Astrocyte (in vitro differentiated cells and primary cell): ENCODE measurements around the gene CRYBG2. TPM values are rescaled to one million over a fixed set of nuclear protein-coding genes. Genes with fewer than 3 reads are reported as not detected.

ENCODE experiments used
- DNase-seq: peaks from one replicate; pipeline ENCODE4 v3.0.0-alpha.2; 2010; ENCODE audit warnings: low read depth
- FAIRE-seq: peaks from 2 replicates; lab custom pipeline; 2011; peaks lifted over from hg19 to GRCh38; lab: Jason Lieb, UNC
- H2AFZ ChIP-seq: 2 replicates; pipeline ENCODE4 v1.6.0; 2012; ENCODE audit warnings: low read depth, low read length, inconsistent platforms
- H3K27ac ChIP-seq: 2 replicates; pipeline ENCODE4 v1.5.1; 2011; ENCODE audit warnings: low read depth, low read length, inconsistent platforms
- H3K27me3 ChIP-seq: 2 replicates; pipeline ENCODE4 v1.6.0; 2011; ENCODE audit warnings: low read length, inconsistent platforms; ENCODE audit not compliant: insufficient read depth
- H3K36me3 ChIP-seq: 2 replicates; pipeline ENCODE4 v1.5.1; 2011; ENCODE audit warnings: low read length, inconsistent platforms; ENCODE audit not compliant: insufficient read depth
- H3K4me1 ChIP-seq: 2 replicates; pipeline ENCODE4 v1.5.1; 2011; ENCODE audit warnings: low read length, inconsistent platforms; ENCODE audit not compliant: insufficient read depth
- H3K4me2 ChIP-seq: 2 replicates; pipeline ENCODE4 v1.6.0; 2012; ENCODE audit warnings: low read length, inconsistent platforms
- H3K4me3 ChIP-seq: 2 replicates; pipeline ENCODE4 v1.5.1; 2011; ENCODE audit warnings: low read depth, mild to moderate bottlenecking, low read length, inconsistent platforms; ENCODE audit not compliant: insufficient read depth
- H3K79me2 ChIP-seq: 2 replicates; pipeline ENCODE4 v1.6.0; 2012; ENCODE audit warnings: mild to moderate bottlenecking, low read length, inconsistent platforms; ENCODE audit not compliant: insufficient read depth
- H3K9ac ChIP-seq: 2 replicates; pipeline ENCODE4 v1.6.0; 2012; ENCODE audit warnings: mild to moderate bottlenecking, low read length, inconsistent platforms
- H3K9me3 ChIP-seq: 2 replicates; pipeline ENCODE4 v1.5.1; 2012; ENCODE audit warnings: low read depth, mild to moderate bottlenecking, low read length, inconsistent platforms; ENCODE audit not compliant: insufficient read depth
- H4K20me1 ChIP-seq: 2 replicates; pipeline ENCODE4 v1.6.0; 2012; ENCODE audit warnings: low read length, inconsistent platforms; ENCODE audit not compliant: insufficient read depth
- H3K27ac Mint-ChIP-seq: one replicate; pipeline ENCODE4 v1.8.0; 2021; ENCODE audit warnings: mild to moderate bottlenecking, mixed read lengths; ENCODE audit not compliant: unreplicated experiment
- H3K27me3 Mint-ChIP-seq: one replicate; pipeline ENCODE4 v1.8.0; 2021; ENCODE audit warnings: low read depth, mixed read lengths; ENCODE audit not compliant: unreplicated experiment
- H3K36me3 Mint-ChIP-seq: one replicate; pipeline ENCODE4 v1.8.0; 2021; ENCODE audit warnings: low read depth, mixed read lengths; ENCODE audit not compliant: unreplicated experiment
- H3K4me1 Mint-ChIP-seq: one replicate; pipeline ENCODE4 v1.8.0; 2021; ENCODE audit warnings: low read depth, mixed read lengths; ENCODE audit not compliant: unreplicated experiment
- H3K4me3 Mint-ChIP-seq: one replicate; pipeline ENCODE4 v1.8.0; 2021; ENCODE audit warnings: mild to moderate bottlenecking, moderate library complexity, mixed read lengths; ENCODE audit not compliant: unreplicated experiment
- H3K9me3 Mint-ChIP-seq: one replicate; pipeline ENCODE4 v1.8.0; 2021; ENCODE audit warnings: mild to moderate bottlenecking, mixed read lengths; ENCODE audit not compliant: unreplicated experiment
- CTCF ChIP-seq: IDR thresholded peaks from 2 replicates; pipeline ENCODE4 v1.5.1; 2011; ENCODE audit warnings: low read depth, mild to moderate bottlenecking, inconsistent platforms, low read length, moderate library complexity; ENCODE audit not compliant: insufficient read depth
- EZH2 ChIP-seq: IDR thresholded peaks from 2 replicates; pipeline ENCODE4 v1.6.1; 2012; ENCODE audit warnings: mild to moderate bottlenecking, low read length, inconsistent platforms; ENCODE audit not compliant: insufficient read depth
- total RNA-seq: library from RNA; stranded (reverse); gene quantifications from 2 replicates; pipeline ENCODE4 v1.2.1, GENCODE V29; 2021

The CRYBG2 gene
- total RNA-seq, 1 donor from 2014 or later: 5.3 TPM

DNA sequence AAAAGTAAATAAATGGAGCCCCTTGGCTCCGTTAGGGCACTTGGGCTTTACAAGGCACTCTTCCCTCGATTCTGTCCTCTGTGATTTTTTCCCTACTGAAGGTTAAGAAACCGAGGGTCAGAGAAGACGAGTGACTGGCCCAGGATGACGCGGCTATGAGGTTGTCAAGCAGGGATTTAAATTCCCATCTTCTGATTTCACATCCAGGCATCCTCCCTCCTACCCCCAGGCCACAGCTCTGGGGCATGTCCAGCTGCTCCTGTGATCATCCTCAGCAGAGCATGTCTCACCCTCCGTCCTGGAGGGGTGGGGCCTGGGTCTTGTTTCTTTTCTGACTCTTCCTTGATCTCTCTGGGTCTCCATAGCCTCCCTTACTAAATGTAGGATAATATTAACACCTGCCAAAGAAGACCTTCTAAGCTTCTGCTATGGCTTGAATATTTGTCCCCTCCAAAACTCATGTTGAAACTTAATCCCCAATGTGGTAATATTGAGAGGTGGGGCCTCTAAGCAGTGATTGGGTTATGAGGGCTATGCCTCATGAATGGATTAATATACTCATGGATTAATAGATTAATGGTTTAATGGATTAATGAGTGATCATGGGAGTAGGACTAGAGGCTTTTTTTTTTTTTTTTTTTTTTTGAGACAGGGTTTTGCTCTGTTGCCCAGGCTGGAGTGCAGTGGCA, 4.6 kb downstream of the CRYBG2 start:
- no peaks in the 10 kb centered on the region for H3K36me3 Mint-ChIP-seq
- H3K27ac ChIP-seq: peak overlapping the region; percentile 32
- no peak overlapping the region for H3K4me3 ChIP-seq
- H4K20me1 ChIP-seq: no peaks in the 10 kb centered on the region
- H3K79me2 ChIP-seq: no peaks in the 10 kb centered on the region
- DNase-seq: peak; percentile 67
- H3K9me3 ChIP-seq: no peaks in the 10 kb centered on the region
- H3K9ac ChIP-seq: peak overlapping the region; percentile 47
- H3K27me3 ChIP-seq: no peaks in the 10 kb centered on the region
- peaks cover 30% of the 10 kb centered on the region for H3K4me1 ChIP-seq
- H2AFZ ChIP-seq: no peak overlapping the region
- peak overlapping the region; percentile 31 for H3K27ac Mint-ChIP-seq
- H3K27me3 Mint-ChIP-seq: peaks cover 10% of the 10 kb centered on the region
- no peaks in the 10 kb centered on the region for H3K9me3 Mint-ChIP-seq
- H3K4me3 Mint-ChIP-seq: no peak overlapping the region
- peaks cover 22% of the 10 kb centered on the region for H3K4me1 Mint-ChIP-seq
- no peak for FAIRE-seq
- peak overlapping the region; percentile 64 for H3K4me2 ChIP-seq
- TF ChIP-seq CTCF (no peak), EZH2 (no peak)
- no peaks in the 10 kb centered on the region for H3K36me3 ChIP-seq

- FAIRE-seq (no peak), DNase-seq (no peak)
- Mint-ChIP-seq H3K27ac (peak overlapping the region; percentile 26), H3K4me1 (peaks cover 10% of the 10 kb centered on the region), H3K36me3 (no peaks in the 10 kb centered on the region), H3K9me3 (no peaks in the 10 kb centered on the region), H3K27me3 (peaks cover 29% of the 10 kb centered on the region), H3K4me3 (no peak overlapping the region)
- no peaks in the 10 kb centered on the region for H4K20me1 ChIP-seq
- H3K4me1 ChIP-seq: peaks cover 20% of the 10 kb centered on the region
- no peaks in the 10 kb centered on the region for H3K36me3 ChIP-seq
- H2AFZ ChIP-seq: no peak overlapping the region
- TF ChIP-seq CTCF: no peak
- no peaks in the 10 kb centered on the region for H3K9me3 ChIP-seq
- peaks cover 3% of the 10 kb centered on the region for H3K27me3 ChIP-seq
- no peak overlapping the region for H3K27ac ChIP-seq
- H3K79me2 ChIP-seq: no peaks in the 10 kb centered on the region
- H3K4me2 ChIP-seq: no peak overlapping the region
- H3K4me3 ChIP-seq: no peak overlapping the region
- no peak overlapping the region for H3K9ac ChIP-seq
Measured at GRCh38 chr1:26346274-26347033, 7.5 kb downstream of the CRYBG2 start.

- Mint-ChIP-seq H3K27me3 (peaks cover 29% of the 10 kb centered on the region), H3K9me3 (no peaks in the 10 kb centered on the region), H3K36me3 (no peaks in the 10 kb centered on the region), H3K4me1 (peaks cover 5% of the 10 kb centered on the region), H3K4me3 (no peak overlapping the region), H3K27ac (no peak overlapping the region)
- no peak overlapping the region for H3K9ac ChIP-seq
- DNase-seq: no peak
- no peak for FAIRE-seq
- H3K27me3 ChIP-seq: peaks cover 3% of the 10 kb centered on the region
- peaks cover 12% of the 10 kb centered on the region for H3K4me1 ChIP-seq
- H3K4me3 ChIP-seq: no peak overlapping the region
- H3K27ac ChIP-seq: no peak overlapping the region
- H3K9me3 ChIP-seq: no peaks in the 10 kb centered on the region
- H3K36me3 ChIP-seq: no peaks in the 10 kb centered on the region
- H2AFZ ChIP-seq: no peak overlapping the region
- no peak overlapping the region for H3K4me2 ChIP-seq
- no peaks in the 10 kb centered on the region for H3K79me2 ChIP-seq
- H4K20me1 ChIP-seq: no peaks in the 10 kb centered on the region
- no peak for TF ChIP-seq CTCF
- no peak for TF ChIP-seq EZH2
Measured at GRCh38 chr1:26345718-26346117, 8.2 kb downstream of the CRYBG2 start.
